IPS-NIHi11 (cell line): ENCODE results near the gene ATCAY.
"Not testable (repeated sequence)": the region's sequence is repeated elsewhere in the genome, so short reads cannot be mapped to it uniquely, and the experiment has no call there.

Experiments
- DNase-seq: peaks from one replicate; pipeline ENCODE4 v3.0.0; 2012; ENCODE audit warnings: mixed read lengths, low spot score

The ATCAY gene

DNA sequence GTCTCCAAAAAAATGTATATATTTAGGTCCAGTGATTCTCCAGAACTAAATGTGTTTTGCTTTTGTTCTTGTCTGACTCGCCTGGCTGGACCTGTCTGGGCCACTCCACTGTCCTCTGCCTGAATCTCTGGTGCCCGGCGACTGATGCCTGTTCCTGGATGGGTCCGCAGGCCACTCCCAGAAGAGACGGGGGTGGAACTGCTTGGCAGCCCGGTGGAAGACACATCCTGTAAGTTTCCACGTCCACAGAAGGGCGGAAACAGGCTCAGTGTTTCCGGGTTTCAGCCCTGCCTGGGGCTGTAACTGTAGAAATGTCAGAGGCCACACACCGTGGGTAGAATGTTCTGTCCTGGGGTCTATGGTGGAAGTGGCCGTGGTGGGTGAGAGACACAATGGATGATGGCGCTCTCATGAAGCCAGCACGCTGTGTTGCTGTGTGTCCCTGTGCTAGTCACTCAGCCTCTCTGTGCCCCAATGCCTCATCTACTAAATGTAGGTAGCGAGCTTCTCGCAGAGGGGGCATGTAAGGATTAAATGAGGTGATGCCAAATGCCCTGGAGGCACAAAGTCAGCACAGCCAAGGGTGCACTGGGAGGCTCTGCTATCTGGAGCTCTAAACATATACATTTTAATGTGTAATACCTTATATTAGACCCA, 22.0 kb downstream of the ATCAY start:
- no peak for DNase-seq

DNA sequence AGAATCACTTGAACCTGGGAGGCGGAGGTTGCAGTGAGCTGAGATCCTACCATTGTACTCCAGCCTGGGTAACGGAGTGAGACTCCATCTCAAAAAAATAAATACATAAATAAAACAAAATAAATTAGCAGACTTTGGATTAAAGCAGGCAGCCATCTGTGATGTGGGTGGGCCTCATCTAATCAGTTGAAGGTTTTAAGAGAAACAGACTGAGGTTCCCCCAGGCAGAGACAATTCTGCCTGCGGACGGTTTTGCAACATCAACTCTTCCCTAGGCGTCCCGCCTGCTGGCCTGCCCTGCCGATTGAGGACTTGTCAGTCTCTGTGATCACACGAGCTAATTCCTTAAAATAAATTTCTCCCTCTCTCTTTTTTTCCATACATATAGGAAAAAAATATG, 23.7 kb downstream of the ATCAY start:
- no peak for DNase-seq

DNA sequence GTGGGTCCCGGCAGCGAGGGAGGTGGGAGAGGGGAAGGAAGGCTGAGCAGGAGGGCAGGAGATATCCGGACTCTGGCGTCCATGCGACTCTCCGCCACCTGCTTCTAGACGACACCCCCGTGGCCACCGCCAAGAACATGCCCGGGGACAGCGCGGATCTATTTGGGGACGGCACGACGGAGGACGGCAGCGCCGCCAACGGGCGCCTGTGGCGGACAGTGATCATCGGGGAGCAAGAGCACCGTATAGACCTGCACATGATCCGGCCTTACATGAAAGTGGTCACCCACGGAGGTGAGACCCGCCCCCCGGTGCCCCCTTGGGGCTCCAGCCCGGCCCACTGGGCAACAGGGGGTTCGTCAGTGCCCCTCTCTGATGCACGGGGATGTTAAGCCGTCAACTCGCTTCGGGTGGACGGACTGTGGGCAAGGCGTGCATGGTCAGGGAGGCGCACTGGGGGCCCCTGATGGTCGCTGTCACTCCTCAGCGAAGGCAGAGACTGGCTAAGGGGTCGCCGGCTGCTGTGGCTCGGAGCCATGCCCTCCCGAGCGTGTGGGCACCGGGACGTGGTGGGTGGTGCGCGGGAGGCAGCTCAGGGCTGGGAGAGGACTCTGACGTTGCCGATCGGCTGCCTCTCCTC, 27.3 kb downstream of the ATCAY start:
- DNase-seq, result no peak

DNA sequence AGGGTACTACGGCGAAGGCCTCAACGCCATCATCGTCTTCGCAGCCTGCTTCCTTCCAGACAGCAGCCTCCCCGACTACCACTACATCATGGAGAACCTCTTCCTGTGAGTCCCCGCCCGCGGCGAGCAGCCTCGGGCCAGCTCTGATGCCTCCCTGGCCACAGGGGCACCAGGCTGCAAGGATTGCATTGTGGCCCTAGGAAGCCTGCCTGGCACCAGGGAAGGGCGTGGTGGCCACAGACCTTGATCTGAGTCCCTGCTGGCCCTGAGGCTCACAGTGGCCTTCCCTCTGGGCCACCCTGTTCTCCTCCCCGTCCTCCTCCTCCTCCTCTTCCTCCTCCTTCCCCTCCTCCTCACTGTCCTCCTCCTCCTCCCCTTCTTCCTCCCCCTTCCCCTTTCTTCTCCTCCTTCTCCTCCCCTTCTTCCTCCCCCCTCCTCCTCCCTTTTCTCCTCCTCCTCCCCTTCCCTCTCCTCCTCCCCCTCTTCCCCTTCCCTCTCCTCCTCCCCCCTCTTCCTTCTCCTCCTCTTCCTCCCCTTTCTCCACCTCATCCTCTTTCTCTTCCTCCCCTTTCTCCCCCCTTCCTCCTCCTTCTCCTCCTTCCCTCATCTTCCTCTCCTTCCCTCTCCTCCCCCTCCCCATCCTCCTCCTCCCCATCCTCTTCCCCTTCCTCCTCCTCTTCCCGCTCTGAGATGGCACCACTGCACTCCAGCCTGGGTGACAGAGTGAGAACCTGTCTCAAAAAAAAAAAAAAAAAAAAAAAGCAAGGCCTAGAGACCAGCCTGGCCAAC, 28.0 kb downstream of the ATCAY start:
- DNase-seq, result no peak

DNA sequence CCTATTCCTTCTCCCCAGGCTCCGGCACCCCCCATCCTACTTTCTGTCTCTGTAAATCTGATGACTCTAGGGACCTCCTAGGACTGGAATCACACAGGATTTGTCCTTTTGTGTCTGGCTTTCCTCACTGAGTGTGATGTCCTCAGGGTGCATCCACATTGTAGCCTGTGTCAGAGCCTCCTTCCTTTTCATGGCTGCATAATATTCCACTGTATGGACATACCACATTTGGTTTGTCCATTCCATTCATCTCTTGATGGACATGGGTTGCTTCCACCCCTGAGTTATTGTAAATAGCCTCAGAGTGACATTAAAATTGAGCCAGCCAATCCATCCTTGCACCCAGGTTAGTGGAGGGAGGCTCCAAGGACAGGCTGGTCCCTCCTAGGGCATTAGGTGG, 29.6 kb downstream of the ATCAY start:
- DNase-seq, result no peak

DNA sequence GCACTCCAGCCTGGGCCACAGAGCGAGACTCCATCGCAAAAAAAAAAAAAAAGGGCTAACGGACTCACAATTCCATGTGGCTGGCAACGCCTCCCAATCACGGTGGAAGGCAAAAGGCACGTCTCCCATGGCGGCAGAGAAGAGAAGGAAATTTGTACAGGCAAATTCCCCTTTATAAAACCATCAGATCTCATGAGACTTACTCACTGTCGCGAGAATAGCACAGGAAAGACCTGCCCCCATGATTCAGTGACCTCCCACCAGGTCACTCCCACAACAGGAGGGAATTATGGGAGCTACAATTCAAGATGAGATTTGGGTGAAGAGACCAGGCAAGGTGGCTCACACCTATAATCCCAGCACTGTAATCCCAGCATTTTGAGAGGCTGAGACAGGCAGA, 33.7 kb downstream of the ATCAY start:
- DNase-seq, result no peak

DNA sequence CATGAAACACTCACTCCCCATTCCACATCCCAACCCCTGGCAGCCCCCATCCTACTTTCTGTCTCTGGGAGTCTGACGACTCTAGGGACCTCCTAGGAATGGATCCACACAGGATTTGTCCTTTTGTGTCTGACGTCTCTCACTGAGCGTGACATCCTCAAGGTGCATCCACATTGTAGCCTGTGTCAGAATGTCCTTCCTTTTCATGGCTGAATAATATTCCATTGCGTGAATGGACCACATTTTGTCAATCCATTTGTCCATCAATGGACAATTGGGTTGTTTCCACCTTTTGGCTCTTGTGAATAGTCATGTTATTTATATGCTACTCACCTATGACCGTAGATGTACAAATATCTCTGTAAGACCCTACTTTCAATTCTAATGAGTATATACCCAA, 35.5 kb downstream of the ATCAY start:
- DNase-seq, result no peak

DNA sequence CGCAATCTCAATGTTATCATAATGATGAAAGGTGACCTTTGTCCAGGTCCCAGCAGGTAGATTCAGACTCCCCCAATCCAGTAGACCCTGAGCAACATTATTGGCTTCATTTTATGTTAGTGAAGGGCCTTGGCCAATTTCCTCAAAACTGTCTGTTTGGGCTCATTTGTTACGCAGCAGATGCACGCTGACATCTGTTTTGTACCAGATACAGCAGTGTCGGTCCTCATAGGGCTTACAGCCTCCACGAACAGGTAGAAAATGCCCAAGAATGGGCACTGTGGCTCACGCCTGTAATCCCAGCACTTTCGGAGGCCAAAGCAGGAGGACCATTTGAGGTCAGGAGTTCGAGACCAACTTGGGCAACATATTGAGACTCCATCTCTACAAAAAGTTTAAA, 39.3 kb downstream of the ATCAY start:
- no peak for DNase-seq

DNA sequence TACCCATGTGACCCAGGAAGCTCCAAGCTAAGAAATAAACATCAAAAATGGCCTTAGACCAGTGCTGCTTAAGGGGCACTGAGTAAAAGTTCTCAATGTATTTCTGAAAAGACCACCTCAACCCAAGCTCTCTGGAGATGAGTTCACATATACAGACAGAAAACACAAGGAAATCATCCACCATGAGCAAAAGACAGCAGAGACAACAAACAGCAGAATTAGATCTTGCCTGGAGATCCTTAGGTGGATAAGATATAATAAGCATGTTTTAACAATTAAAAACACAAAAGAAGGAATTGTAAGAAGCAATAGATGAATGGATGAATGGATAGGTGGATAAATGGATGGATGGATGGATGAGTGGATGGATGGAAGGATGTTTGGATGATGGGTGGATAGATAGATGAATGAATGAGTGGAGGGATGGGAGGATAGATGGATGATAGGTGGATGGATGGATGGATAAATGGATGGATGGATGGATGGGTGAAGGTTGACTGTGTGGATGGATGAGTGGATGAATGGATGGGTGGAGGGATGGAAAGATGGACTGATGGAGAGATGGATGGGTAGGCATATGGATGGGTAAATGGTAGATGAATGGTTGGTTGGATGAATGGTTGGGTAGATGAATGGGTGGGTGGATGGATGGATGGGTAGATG, 42.7 kb downstream of the ATCAY start:
- DNase-seq, result no peak

DNA sequence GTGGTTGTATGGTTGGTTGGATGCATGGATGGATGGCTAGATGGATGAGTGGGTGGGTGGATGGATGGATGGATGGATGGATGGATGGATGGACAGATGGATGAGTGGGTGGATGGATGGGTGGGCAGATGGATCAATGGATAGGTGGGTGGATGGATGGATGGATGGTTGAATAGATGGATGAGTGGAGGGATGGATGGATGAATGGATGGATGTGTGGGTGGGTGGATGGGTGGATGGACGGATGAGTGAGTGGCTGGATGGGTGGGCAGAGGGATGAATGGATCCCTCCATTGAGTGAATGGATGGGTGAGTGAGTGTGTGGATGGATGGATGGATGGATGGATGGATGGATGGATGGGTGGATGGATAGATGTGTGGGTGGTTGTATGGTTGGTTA, 43.4 kb downstream of the ATCAY start:
- no peak for DNase-seq

DNA sequence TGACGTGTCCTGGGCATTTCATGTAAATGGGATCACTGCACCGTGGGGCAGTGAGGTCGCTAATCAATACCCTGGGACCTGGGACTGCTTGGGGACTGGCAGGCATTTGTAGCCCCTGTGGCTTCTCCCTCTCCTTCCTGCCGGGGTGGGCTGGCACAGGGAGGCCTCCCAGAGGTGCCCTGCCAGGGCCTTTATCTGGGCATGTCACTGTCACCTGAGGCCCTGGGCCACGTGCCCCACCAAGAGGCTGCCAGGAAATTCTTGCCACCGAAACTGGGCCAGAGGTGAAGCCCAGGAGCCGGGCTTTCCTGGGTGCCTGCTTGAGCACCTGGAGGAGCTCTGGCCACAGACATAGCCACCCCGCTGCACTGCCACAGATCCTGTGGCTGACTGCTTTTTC, 50.6 kb downstream of the ATCAY start:
- DNase-seq, result no peak

DNA sequence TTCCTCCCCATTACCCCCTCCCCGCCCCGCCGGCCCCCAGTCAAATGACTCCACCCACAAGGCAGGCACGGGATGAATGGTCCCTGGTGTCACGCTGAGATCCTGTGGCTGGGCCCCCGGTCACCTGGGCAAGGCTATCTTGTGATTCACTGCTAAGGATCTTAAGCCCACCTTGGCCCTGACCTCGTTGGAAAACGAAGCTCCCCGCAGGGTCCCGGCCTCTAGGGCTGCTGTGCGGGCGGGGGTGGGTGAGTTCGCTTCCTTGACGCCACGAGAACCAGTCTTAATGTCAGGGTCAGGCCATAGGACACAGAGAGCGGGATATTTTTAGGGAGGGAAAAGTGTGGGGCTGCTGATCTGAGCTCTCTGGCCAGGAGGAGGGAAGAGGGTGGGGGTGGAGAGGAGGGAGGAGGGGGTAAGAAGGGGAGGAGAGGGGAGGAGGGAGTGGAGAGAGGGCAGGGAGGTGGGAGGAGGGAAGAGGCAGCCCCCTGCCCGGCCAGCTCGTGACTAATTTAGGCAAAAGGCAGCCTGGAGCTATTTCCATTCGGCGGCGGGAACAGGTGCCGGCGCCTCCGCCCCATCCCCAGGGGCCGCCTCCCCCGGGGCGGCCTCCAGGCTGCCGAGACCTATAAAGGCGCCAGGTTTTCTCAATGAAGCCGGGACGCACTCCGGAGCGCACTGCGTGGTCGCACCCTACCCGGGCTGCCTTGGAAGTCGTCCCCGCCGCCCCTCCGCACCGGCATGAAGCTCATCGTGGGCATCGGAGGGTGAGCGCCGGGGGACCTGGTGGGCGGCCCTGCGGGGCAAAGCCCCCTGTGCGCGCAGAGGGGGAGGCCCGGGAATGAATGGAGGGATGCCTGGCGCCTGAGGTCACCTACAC, 52.7 kb downstream of the ATCAY start, which contains the start of gene NMRK2:
TSS of gene NMRK2 (plus strand) at position 139 of the 880 bp plus-strand sequence. CDS start at position 742, 603 bp downstream.
- peak; percentile 95 for DNase-seq

DNA sequence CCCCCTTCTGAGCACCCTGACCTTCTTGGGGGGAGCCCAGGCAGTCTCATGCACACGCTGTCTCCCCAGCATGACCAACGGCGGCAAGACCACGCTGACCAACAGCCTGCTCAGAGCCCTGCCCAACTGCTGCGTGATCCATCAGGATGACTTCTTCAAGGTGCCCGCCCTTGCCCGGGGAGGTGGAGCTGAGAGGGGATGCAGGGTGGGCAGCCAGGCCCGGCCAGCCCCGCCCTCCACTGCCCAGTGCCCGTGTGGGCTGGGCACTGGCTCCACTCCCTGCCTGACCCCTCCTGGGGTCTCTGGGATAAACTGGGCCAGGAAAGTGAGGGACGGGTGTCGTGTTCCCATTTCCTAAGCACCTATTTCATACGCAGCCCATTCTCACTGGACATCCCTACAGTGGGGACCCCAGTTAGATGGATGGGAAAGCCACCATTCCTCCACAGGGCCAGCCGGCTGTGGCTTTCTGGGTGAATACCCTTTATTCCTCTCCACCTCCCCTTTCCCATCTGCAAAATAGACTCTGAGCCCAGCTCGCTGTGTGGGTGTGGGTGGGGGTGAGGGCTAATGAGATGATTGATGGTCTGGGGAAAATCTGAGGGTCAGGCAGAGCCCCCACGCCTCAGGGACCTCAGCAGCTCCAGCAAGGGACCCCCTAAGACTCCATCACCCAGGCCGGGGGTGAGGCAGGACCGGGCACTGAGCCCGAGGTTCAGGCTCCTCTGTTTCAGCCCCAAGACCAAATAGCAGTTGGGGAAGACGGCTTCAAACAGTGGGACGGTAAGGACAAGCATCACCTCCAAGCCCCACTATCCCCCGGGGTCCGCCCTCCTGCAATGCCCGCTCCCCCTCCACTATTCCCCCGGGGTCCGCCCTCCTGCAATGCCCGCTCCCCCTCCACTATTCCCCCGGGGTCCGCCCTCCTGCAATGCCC, 56.3 kb downstream of the ATCAY start:
- DNase-seq, result no peak

DNA sequence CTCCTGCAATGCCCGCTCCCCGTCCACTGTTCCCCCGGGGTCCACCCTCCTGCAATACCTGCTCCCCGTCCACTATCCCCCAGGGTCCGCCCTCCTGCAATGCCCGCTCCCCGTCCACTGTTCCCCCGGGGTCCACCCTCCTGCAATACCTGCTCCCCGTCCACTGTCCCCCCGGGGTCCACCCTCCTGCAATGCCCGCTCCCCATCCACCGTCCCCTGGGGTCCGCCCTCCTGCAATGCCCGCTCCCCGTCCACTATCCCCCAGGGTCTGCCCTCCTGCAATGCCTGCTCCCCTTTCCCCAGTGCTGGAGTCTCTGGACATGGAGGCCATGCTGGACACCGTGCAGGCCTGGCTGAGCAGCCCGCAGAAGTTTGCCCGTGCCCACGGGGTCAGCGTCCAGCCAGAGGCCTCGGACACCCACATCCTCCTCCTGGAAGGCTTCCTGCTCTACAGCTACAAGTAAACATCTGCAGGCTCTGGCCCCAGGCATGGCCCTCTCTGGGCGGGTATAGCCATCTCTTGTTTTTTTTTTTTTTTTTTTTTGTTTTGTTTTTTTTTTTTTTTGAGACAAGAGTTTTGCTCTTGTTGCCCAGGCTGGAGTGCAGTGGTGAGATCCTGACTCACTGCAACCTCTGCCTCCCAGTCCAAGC, 57.9 kb downstream of the ATCAY start:
- DNase-seq, result not testable (repeated sequence)

DNA sequence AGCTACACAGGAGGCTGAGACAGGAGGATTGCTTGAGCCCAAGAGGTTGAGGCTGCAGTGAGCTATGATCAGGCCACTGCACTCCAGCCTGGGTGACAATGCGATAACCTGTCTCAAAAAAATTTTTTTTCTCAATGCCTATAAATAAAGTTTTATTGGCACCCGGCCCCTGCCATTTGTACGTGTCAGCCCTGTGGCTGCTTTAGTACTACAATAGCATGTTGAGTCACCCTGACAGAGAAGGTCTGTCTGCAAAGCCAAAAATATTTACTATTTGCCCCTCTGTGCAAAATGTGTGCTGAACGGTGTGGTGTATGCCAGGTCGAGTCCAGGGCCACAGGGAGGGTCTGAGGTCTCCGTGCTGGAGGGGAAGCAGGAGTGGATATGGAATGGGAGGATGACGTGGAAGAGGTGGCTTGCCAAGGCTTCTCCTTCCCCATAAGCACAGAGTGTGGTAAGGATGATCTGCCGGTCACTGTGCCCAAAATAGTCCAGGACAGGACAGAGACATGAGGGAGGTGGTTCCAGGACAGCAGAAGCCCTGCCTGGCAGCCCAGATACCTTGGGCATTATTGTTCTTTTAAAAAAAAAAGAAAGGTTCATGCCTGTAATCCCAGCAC, 62.4 kb downstream of the ATCAY start:
- DNase-seq, result no peak

DNA sequence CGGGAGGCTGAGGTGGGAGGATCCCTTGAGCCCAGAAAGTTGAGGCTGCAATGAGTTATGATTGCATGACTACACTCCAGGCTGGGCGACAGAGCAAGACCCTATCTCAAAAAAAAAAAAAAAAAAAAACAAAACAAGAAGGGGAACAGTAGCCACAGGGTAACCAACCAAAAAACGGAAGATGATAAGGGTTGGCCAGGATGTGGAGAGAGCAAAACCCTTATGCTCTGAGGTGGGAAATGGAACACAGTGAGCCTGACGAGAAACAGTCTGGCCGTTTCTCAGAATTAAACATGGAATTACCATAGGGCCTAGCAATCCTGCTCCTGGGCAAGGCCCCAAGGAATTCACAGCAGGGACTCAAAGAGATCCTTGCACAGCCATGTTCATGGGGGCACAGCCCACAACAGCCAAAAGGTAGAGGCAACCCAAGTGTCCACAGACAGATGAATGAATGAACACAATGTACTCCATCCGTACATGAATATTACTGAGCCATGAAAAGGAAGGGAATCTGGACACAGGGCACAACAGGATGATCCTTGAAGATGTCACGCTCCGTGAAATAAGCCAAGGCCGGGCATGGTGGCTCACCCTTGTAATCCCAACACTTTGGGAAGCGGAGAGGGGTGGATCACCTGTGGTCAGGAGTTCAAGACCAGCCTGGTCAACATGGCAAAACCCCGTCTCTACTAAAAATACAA, 63.7 kb downstream of the ATCAY start:
- DNase-seq, result no peak

DNA sequence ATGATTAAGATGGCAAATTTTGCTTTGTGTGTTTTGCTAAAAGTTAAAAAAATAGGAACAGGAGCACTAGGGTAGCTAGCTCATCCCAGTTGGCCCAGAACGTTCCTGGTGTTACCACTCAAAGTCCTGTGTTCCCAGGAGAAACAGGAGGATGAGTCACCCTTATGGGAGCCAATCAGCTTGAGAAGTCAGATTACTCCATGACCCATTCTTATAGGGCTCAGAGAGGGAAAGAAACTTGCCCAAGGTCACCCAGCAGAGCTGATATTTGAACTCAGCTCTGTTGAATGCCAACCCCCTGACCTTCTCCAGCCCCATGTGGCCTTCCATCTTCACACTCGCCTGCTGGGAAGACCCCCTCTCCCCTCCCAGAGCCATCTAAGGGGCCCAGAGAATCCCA, 65.4 kb downstream of the ATCAY start:
- DNase-seq, result no peak

DNA sequence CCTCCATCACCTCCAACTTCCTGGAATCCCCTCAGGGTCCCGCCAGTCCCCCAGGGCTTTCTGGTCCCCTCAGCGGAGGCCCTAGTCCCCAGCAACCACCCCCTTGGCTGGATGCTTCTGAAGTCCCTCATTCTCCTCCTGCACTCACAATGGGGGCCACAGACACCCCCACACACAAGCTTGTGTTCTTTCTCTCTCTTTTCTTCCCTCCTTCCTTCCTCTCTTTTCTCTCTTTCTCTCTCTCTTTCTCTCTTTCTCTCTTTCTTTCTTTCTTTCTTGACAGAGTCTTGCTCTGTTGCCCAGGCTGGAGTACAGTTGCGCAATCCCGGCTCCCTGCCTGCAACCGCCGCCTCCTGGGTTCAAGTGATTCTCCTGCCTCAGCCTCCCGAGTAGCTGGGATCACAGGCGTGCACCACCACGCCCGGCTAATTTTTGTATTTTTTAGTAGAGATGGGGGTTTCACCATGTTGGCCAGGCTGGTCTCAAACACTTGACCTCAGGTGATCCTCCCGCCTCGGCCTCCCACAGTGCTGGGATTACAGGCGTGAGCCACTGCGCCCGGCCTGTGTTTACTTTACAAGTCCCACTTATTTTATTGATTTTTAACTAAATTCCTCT, 66.9 kb downstream of the ATCAY start:
- DNase-seq, result not testable (repeated sequence)
